Endothelial cell of umbilical vein (primary cell): ENCODE data around the gene NR2E1. TPM values are rescaled to one million over a fixed set of nuclear protein-coding genes. Genes with fewer than 3 reads are reported as not detected.
A peak's percentile ranks its signal among the peaks of the same experiment; 100 is the strongest.

Source experiments
- BruUV-seq: library from RNA; stranded (reverse); fragments of 400-500 nt; replicated peaks from 2 replicates; lab custom pipeline; 2021; lab: Mats Ljungman, UMichigan
- CTCF ChIA-PET: fragments of 300-600, 350-600 bp; sonication (Branson Sonifier 250); formaldehyde crosslinking; loops from one replicate; lab custom pipeline; 2021; ENCODE audit warnings: antibody characterized with exemption, inconsistent platforms; lab: Charles Lee
- POLR2A ChIA-PET: fragments of 300-600, 350-600 bp; sonication (Branson Sonifier 250); formaldehyde crosslinking; loops from one replicate; lab custom pipeline; 2021; ENCODE audit warnings: antibody characterized with exemption, inconsistent platforms; lab: Charles Lee
- DNase-seq: peaks from one replicate; pipeline ENCODE4 v3.0.0-alpha.2; 2011; ENCODE audit warnings: low read depth, low spot score
- FAIRE-seq: peaks from 2 replicates; lab custom pipeline; 2011; peaks lifted over from hg19 to GRCh38; lab: Jason Lieb, UNC
- H2AFZ ChIP-seq: 2 replicates; pipeline ENCODE4 v1.6.0; 2012; ENCODE audit warnings: low read depth, low read length, control low read depth, inconsistent platforms
- H3K27ac ChIP-seq: 2 replicates; pipeline ENCODE4 v1.5.1; 2011; ENCODE audit warnings: low read depth, mild to moderate bottlenecking, control low read depth, low read length, moderate library complexity; ENCODE audit not compliant: insufficient read depth
- H3K27me3 ChIP-seq, 2 experiments: 2 replicates each; pipeline versions ENCODE4 v1.6.0 to v1.6.1; 2011; ENCODE audit warnings: low read length in 2 of 2, mixed read lengths in 1 of 2; ENCODE audit not compliant: control insufficient read depth in 2 of 2, insufficient read depth in 2 of 2
- H3K36me3 ChIP-seq, 2 experiments: 2 replicates in 1 of 2; 3 replicates in 1 of 2; pipeline ENCODE4 v1.5.1; 2011; ENCODE audit warnings: low read length in 2 of 2, mild to moderate bottlenecking in 1 of 2, moderate library complexity in 1 of 2; ENCODE audit not compliant: control insufficient read depth in 2 of 2, insufficient read depth in 2 of 2; ENCODE audit errors: extremely low read depth in 1 of 2
- H3K4me1 ChIP-seq: 3 replicates; pipeline ENCODE4 v1.5.1; 2011; ENCODE audit warnings: mild to moderate bottlenecking, low read length; ENCODE audit not compliant: control insufficient read depth, insufficient read depth; ENCODE audit errors: extremely low read depth
- H3K4me2 ChIP-seq: 2 replicates; pipeline ENCODE4 v1.6.1; 2011; ENCODE audit warnings: low read length, control low read depth, mixed read lengths; ENCODE audit not compliant: insufficient read depth
- H3K4me3 ChIP-seq, 3 experiments: fragments of 200-600 bp in 1 of 3; sonication (generic), shearing (Covaris generic) in 1 of 3; replicated peaks in 1 of 3; 2 replicates each; pipeline ENCODE4 v1.5.1; 2011 to 2016; ENCODE audit warnings: control low read depth in 3 of 3, low read length in 3 of 3, mild to moderate bottlenecking in 2 of 3, inconsistent platforms in 1 of 3, low read depth in 1 of 3, moderate library complexity in 1 of 3; ENCODE audit not compliant: insufficient read depth in 1 of 3
- H3K79me2 ChIP-seq: 2 replicates; pipeline ENCODE4 v1.6.0; 2012; ENCODE audit warnings: low read length, inconsistent platforms; ENCODE audit not compliant: control insufficient read depth, insufficient read depth
- H3K9ac ChIP-seq: replicated peaks from 2 replicates; pipeline ENCODE3; 2011; ENCODE audit warnings: low read length, control low read depth; ENCODE audit not compliant: insufficient read depth; ENCODE audit errors: extremely low read depth
- H3K9me1 ChIP-seq: replicated peaks from 3 replicates; pipeline ENCODE4 v1.6.0; 2011; ENCODE audit warnings: mild to moderate bottlenecking, low read length; ENCODE audit not compliant: control insufficient read depth, insufficient read depth; ENCODE audit errors: extremely low read depth
- H3K9me3 ChIP-seq: replicated peaks from 2 replicates; pipeline ENCODE4 v1.5.1; 2012; ENCODE audit warnings: low read length, inconsistent platforms; ENCODE audit not compliant: control insufficient read depth, insufficient read depth
- H4K20me1 ChIP-seq: replicated peaks from 2 replicates; pipeline ENCODE3; 2011; ENCODE audit warnings: mild to moderate bottlenecking, low read length; ENCODE audit not compliant: control insufficient read depth, insufficient read depth; ENCODE audit errors: extremely low read depth
- EZH2 ChIP-seq: IDR thresholded peaks from 2 replicates; pipeline ENCODE4 v1.6.1; 2012; ENCODE audit warnings: borderline replicate concordance, low read depth, mild to moderate bottlenecking, moderate library complexity, low read length, inconsistent platforms; ENCODE audit not compliant: severe bottlenecking
- FOS ChIP-seq: IDR thresholded peaks from 2 replicates; pipeline ENCODE4 v1.6.1; 2011; ENCODE audit warnings: mild to moderate bottlenecking, low read length, moderate library complexity, borderline replicate concordance; ENCODE audit not compliant: insufficient read depth
- GATA2 ChIP-seq: IDR thresholded peaks from 2 replicates; pipeline ENCODE4 v1.7.0; 2011; ENCODE audit warnings: low read depth, mild to moderate bottlenecking, moderate library complexity, mixed read lengths, low read length; ENCODE audit not compliant: insufficient read length, insufficient read depth
- JUN ChIP-seq: IDR thresholded peaks from 2 replicates; pipeline ENCODE4 v1.6.1; 2011; ENCODE audit warnings: borderline replicate concordance, low read depth; ENCODE audit not compliant: insufficient read length, insufficient read depth
- MYC ChIP-seq: IDR thresholded peaks from one replicate; pipeline ENCODE4 v1.6.1; 2011; ENCODE audit warnings: mild to moderate bottlenecking, low read depth, low read length
- POLR2A ChIP-seq: IDR thresholded peaks from 2 replicates; pipeline ENCODE4 v1.6.1; 2012; ENCODE audit warnings: low read depth, mild to moderate bottlenecking, control low read depth, low read length
- POLR2AphosphoS5 ChIP-seq: IDR thresholded peaks from 2 replicates; pipeline ENCODE4 v1.6.1; 2012; ENCODE audit warnings: low read depth, mild to moderate bottlenecking, control low read depth, low read length, moderate library complexity; ENCODE audit not compliant: insufficient read depth
- dilution Hi-C: fragments of 300-500 bp; cut with MboI; formaldehyde crosslinking; loops from one replicate; pipeline ENCODE4 v1.15.0; 2019; ENCODE audit warnings: low sequenced_read_pairs; ENCODE audit not compliant: extremely low pct_ligation_motif_present
- intact Hi-C: fragments of 100-400 bp; cut with micrococcal nuclease; formaldehyde crosslinking; loops from one replicate; pipeline ENCODE4 v1.10.0; 2022
- polyA plus RNA-seq, 4 experiments: library from polyadenylated mRNA; depleted of rRNA in 3 of 4; stranded (reverse) in 3 of 4; unstranded in 1 of 4; fragments of >200 nt; gene quantifications; 2 replicates each; pipeline versions ENCODE4 v1.2.1 to v1.2.3, GENCODE V29; 2011 to 2012; ENCODE audit warnings: missing spikeins in 1 of 4
- total RNA-seq: library from RNA; stranded (reverse); gene quantifications from 2 replicates; pipeline ENCODE4 v1.2.3, GENCODE V29; 2021
- TF ChIP-seq, protein P1 (sequence below), 2 donors: IDR thresholded peaks; 1 replicate in 1 of 2; 2 replicates in 1 of 2; pipeline ENCODE4 v1.5.1; 2011; ENCODE audit warnings: low read length in 2 of 2, mild to moderate bottlenecking in 2 of 2, moderate library complexity in 2 of 2, control low read depth in 1 of 2, inconsistent platforms in 1 of 2, low read depth in 1 of 2; ENCODE audit not compliant: insufficient read depth in 1 of 2; ENCODE audit errors: extremely low read depth in 1 of 2
- TF ChIP-seq, protein P2 (sequence below): IDR thresholded peaks from 2 replicates; pipeline ENCODE4 v1.6.1; 2011; ENCODE audit not compliant: insufficient read depth, insufficient read length

The NR2E1 gene
- total and polyA plus RNA-seq, 2 donors (not counting 3 experiments of a cell fraction or from before 2014, with no cell fraction given), result not detected

DNA sequence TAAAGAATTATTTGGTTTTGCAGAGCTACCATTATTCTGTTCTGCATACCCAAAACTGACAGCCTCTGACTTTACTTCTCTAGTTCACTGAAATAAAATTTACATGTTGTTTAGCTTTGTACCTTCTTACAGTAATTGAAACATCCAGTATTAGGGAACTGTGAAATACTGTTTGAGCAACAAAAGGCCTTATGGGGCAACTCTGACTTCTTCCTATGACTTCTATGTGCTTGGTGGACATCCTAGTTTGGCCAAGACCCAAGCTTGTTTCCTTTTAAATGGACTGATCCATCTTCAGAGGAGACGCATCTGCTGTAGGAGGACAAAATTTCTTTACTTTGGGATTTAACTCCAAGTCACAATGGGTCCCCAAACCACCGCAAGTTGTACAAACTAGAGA lies 44.7 kb downstream of the NR2E1 start:
- DNase-seq, result no peak
- no TSS peak for BruUV-seq

More for the DNA sequence above, 44.7 kb downstream of the NR2E1 start:
- Histone ChIP-seq H3K9me3 (no peaks in the 10 kb centered on the region), H3K9me1 (no peaks in the 10 kb centered on the region), H3K4me2 (no peak overlapping the region), H3K27ac (no peak overlapping the region), H3K4me3 (no peak overlapping the region), H3K36me3 (peaks cover 2 to 3% of the 10 kb centered on the region in 2 experiments), H2AFZ (no peak overlapping the region), H4K20me1 (no peaks in the 10 kb centered on the region), H3K4me1 (no peaks in the 10 kb centered on the region), H3K9ac (no peak overlapping the region), H3K79me2 (peaks cover 2% of the 10 kb centered on the region), H3K27me3 (no peaks in the 10 kb centered on the region)
- no peak for TF ChIP-seq GATA2
- TF ChIP-seq MYC, result no peak
- TF ChIP-seq, protein P1, sequence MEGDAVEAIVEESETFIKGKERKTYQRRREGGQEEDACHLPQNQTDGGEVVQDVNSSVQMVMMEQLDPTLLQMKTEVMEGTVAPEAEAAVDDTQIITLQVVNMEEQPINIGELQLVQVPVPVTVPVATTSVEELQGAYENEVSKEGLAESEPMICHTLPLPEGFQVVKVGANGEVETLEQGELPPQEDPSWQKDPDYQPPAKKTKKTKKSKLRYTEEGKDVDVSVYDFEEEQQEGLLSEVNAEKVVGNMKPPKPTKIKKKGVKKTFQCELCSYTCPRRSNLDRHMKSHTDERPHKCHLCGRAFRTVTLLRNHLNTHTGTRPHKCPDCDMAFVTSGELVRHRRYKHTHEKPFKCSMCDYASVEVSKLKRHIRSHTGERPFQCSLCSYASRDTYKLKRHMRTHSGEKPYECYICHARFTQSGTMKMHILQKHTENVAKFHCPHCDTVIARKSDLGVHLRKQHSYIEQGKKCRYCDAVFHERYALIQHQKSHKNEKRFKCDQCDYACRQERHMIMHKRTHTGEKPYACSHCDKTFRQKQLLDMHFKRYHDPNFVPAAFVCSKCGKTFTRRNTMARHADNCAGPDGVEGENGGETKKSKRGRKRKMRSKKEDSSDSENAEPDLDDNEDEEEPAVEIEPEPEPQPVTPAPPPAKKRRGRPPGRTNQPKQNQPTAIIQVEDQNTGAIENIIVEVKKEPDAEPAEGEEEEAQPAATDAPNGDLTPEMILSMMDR (IDR thresholded peaks at IDR 0.05; ENCODE audit: extremely low read depth in 1 of 2, insufficient read depth in 1 of 2, low read depth in 1 of 2, low read length in 2 of 2), result no peak
- no peak for TF ChIP-seq FOS
- no peak for TF ChIP-seq JUN
- TF ChIP-seq EZH2, result no peak
- no peak for TF ChIP-seq POLR2AphosphoS5
- no peak for TF ChIP-seq POLR2A
- TF ChIP-seq, protein P2, sequence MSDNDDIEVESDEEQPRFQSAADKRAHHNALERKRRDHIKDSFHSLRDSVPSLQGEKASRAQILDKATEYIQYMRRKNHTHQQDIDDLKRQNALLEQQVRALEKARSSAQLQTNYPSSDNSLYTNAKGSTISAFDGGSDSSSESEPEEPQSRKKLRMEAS, result no peak
- ChIA-PET CTCF (interaction anchor here (1.3 kb wide), 1 partner anchor 281 kb away, joined by 4 read pairs; no protein-coding TSS in a partner anchor), POLR2A (interaction anchor here (0.8 kb wide), 1 partner anchor 50 kb away, joined by 3 read pairs; the partner anchor contains the start of gene SNX3)
- peak; percentile 21 for FAIRE-seq
- intact Hi-C loops (no loop called here), dilution Hi-C loops (no loop called here)
